A549 (cell line): ENCODE results near the gene TRIM45. TPM values are rescaled to one million over a fixed set of nuclear protein-coding genes. Genes with fewer than 3 reads are reported as not detected.

Source experiments
- ATAC-seq, 2 experiments: fragments of 200-7000 bp in 1 of 2; fragments of >200 bp in 1 of 2; cut with Nextera tagmentation in 1 of 2; cut with Tn5 transposase in 1 of 2; 3 replicates each; pipeline versions ENCODE4 v1.8.0 to v1.9.1; 2018 to 2020; ENCODE audit warnings: mild to moderate bottlenecking in 1 of 2, moderate library complexity in 1 of 2
- CTCF ChIA-PET: fragments of 300-600 bp; sonication (Branson Sonifier 250); formaldehyde crosslinking; extraction: SDS; loops from one replicate; lab custom pipeline; 2021; ENCODE audit warnings: antibody characterized with exemption, inconsistent platforms; lab: Yijun Ruan, JAX
- POLR2A ChIA-PET: fragments of 350-600 bp; formaldehyde crosslinking; extraction: SDS; loops from one replicate; lab custom pipeline; 2021; ENCODE audit warnings: antibody characterized with exemption, inconsistent platforms; lab: Yijun Ruan, JAX
- DNase-seq, 2 experiments: peaks; one replicate each; pipeline versions ENCODE4 v3.0.0 to v3.0.0-alpha.2; 2011 to 2016; ENCODE audit warnings: low read depth in 1 of 2, low spot score in 1 of 2
- FAIRE-seq: peaks from 2 replicates; lab custom pipeline; 2011; peaks lifted over from hg19 to GRCh38; lab: Jason Lieb, UNC
- H3K27ac ChIP-seq, 2 experiments: fragments of >200 bp; sonication (Bioruptor Twin); formaldehyde crosslinking; 3 replicates each; pipeline ENCODE4 v1.5.1; 2016 to 2017
- H3K4me1 ChIP-seq: fragments of >200 bp; sonication (Bioruptor Twin); formaldehyde crosslinking; 3 replicates; pipeline ENCODE4 v1.6.1; 2016
- H3K4me2 ChIP-seq: fragments of >200 bp; sonication (Bioruptor Twin); formaldehyde crosslinking; 3 replicates; pipeline ENCODE4 v1.6.1; 2016
- H3K4me3 ChIP-seq: fragments of >200 bp; sonication (Bioruptor Twin); formaldehyde crosslinking; 3 replicates; pipeline ENCODE4 v1.5.1; 2016
- H3K9me3 ChIP-seq: fragments of >200 bp; sonication (Bioruptor Twin); formaldehyde crosslinking; 3 replicates; pipeline ENCODE4 v1.6.1; 2016
- BCL3 ChIP-seq: fragments of >200 bp; sonication (Bioruptor Twin); formaldehyde crosslinking; IDR thresholded peaks from 3 replicates; pipeline ENCODE4 v1.6.1; 2016
- CEBPB ChIP-seq, 2 experiments: fragments of >200 bp in 1 of 2; sonication (Bioruptor Twin) in 1 of 2; formaldehyde crosslinking in 1 of 2; IDR thresholded peaks; 2 replicates each; pipeline ENCODE4 v1.6.1; 2012 to 2016
- CHD2 ChIP-seq: fragments of 150-350 bp; IDR thresholded peaks from 2 replicates; pipeline ENCODE4 v1.6.1; 2014; ENCODE audit warnings: low read length; ENCODE audit not compliant: partially characterized antibody
- ELK1 ChIP-seq: fragments of 150-350 bp; IDR thresholded peaks from 2 replicates; pipeline ENCODE4 v1.6.1; 2014; ENCODE audit warnings: low read depth, mild to moderate bottlenecking, low read length
- EP300 ChIP-seq, 2 experiments: fragments of >200 bp; sonication (Bioruptor Twin); formaldehyde crosslinking; IDR thresholded peaks; 2 replicates in 1 of 2; 3 replicates in 1 of 2; pipeline ENCODE4 v1.6.1; 2016 to 2017
- FOSL2 ChIP-seq, 2 experiments: fragments of 450-650 bp in 1 of 2; fragments of >200 bp in 1 of 2; sonication (Bioruptor Twin) in 1 of 2; formaldehyde crosslinking; IDR thresholded peaks; 2 replicates each; pipeline versions ENCODE4 v1.5.0 to v1.6.1; 2016 to 2020; ENCODE audit warnings: mild to moderate bottlenecking in 1 of 2, moderate library complexity in 1 of 2
- FOXS1 ChIP-seq: fragments of 250-450 bp; sonication (Bioruptor Pico); IDR thresholded peaks from 2 replicates; pipeline ENCODE4 v1.5.0; 2020; ENCODE audit warnings: mild to moderate bottlenecking, moderate library complexity
- GATA3 ChIP-seq: IDR thresholded peaks from 2 replicates; pipeline ENCODE4 v1.6.1; 2012; ENCODE audit warnings: borderline replicate concordance
- HMGXB4 ChIP-seq: fragments of 250-450 bp; sonication (Bioruptor Pico); IDR thresholded peaks from 2 replicates; pipeline ENCODE4 v1.5.0; 2021; ENCODE audit warnings: mild to moderate bottlenecking, moderate library complexity, borderline replicate concordance
- HOXB13 ChIP-seq: fragments of 250-450 bp; sonication (Bioruptor Pico); IDR thresholded peaks from 2 replicates; pipeline ENCODE4 v1.5.0; 2020; ENCODE audit warnings: low read depth, mild to moderate bottlenecking, moderate library complexity
- HOXB5 ChIP-seq: fragments of 250-450 bp; sonication (Bioruptor Pico); IDR thresholded peaks from 2 replicates; pipeline ENCODE4 v1.5.0; 2020; ENCODE audit warnings: mild to moderate bottlenecking, moderate library complexity
- JUN ChIP-seq, 2 experiments: fragments of >200 bp; sonication (Bioruptor Twin); formaldehyde crosslinking; IDR thresholded peaks; 2 replicates in 1 of 2; 3 replicates in 1 of 2; pipeline ENCODE4 v1.6.1; 2016 to 2017
- JUNB ChIP-seq: fragments of >200 bp; sonication (Bioruptor Twin); formaldehyde crosslinking; IDR thresholded peaks from 2 replicates; pipeline ENCODE4 v1.6.1; 2016
- KDM1A ChIP-seq: fragments of 200-600 bp; sonication (generic); IDR thresholded peaks from 2 replicates; pipeline ENCODE4 v1.6.1; 2016; ENCODE audit warnings: low read depth, mild to moderate bottlenecking
- MAFK ChIP-seq: fragments of 450-650 bp; IDR thresholded peaks from 2 replicates; pipeline ENCODE4 v1.6.1; 2014; ENCODE audit not compliant: partially characterized antibody
- MYC ChIP-seq: IDR thresholded peaks from 2 replicates; pipeline ENCODE4 v1.6.1; 2012; ENCODE audit warnings: mild to moderate bottlenecking, inconsistent platforms, low read length, improper control_type of control experiment, borderline replicate concordance
- NFE2L2 ChIP-seq: fragments of 150-350 bp; conservative IDR thresholded peaks from 2 replicates; pipeline ENCODE4 v1.6.1; 2014; ENCODE audit warnings: low read length
- PBX3 ChIP-seq: IDR thresholded peaks from 2 replicates; pipeline ENCODE4 v1.6.1; 2012
- USF2 ChIP-seq: fragments of 450-650 bp; IDR thresholded peaks from 2 replicates; pipeline ENCODE4 v1.6.1; 2014; ENCODE audit warnings: antibody characterized with exemption
- WGBS: methylation state at CpG from one replicate; pipeline ENCODE4 v1.1.6; 2017; ENCODE audit errors: missing lambda C conversion rate; 5-methylcytosine and 5-hydroxymethylcytosine counted together
- polyA plus RNA-seq, 4 experiments: library from polyadenylated mRNA; depleted of rRNA in 3 of 4; stranded (reverse); fragments of >200 nt; fragmentation: RNase III in 1 of 4; extraction: RNeasy Plus Mini Kit Qiagen cat#74134 plus additional on column Dnase treatment in 1 of 4; gene quantifications; 2 replicates in 3 of 4; 3 replicates in 1 of 4; pipeline ENCODE4 v1.2.3, GENCODE V29; 2011 to 2017

Gene TRIM45
- polyA plus RNA-seq, 2 of the 4 experiments (the other 2 are of a cell fraction), result 3.0 to 3.4 TPM

GRCh38 chr1:117147856-117148588 lies 26.5 kb upstream of the TRIM45 start:
- H3K9me3 ChIP-seq, result no peaks in the 10 kb centered on the region
- H3K4me1 ChIP-seq, result peaks cover 29% of the 10 kb centered on the region
- WGBS, result 21% methylated on average over 5 of the region's 5 CpGs
- H3K4me3 ChIP-seq, result peak overlapping the region; percentile 16; the same call in 1 of the 3 replicates
- ATAC-seq (peak; percentile 74 to 87), FAIRE-seq (no peak), DNase-seq (peak; percentile 25 to 70)
- TF ChIP-seq EP300 (IDR thresholded peaks at IDR 0.05), result 0 out of 5 replicates have a peak, but pooled peaks of 1 of the 2 experiments have one; percentile 37
- TF ChIP-seq JUNB, result 0 out of 2 replicates have a peak, but pooled peaks have one; percentile 22
- TF ChIP-seq NFE2L2, result no peak
- 0 out of 4 replicates have a peak, but pooled peaks of 1 of the 2 experiments have one; percentile 44 for TF ChIP-seq CEBPB (IDR thresholded peaks at IDR 0.05)
- POLR2A ChIA-PET, result no interaction called here
- H3K27ac ChIP-seq, result peak overlapping the region; percentile 80 to 87
- CTCF ChIA-PET, result interaction anchor here (0.5 to 2.4 kb wide), 4 partner anchors 19 to 149 kb away, joined by 4 to 10 read pairs (median 4); no protein-coding TSS in a partner anchor
- H3K4me2 ChIP-seq, result peak overlapping the region; percentile 70

- WGBS, result 33% methylated on average over 4 of the region's 4 CpGs
- CTCF ChIA-PET, result interaction anchor here (1.0 to 2.4 kb wide), 4 partner anchors 11 to 137 kb away, joined by 3 to 10 read pairs (median 4); no protein-coding TSS in a partner anchor
- FAIRE-seq (no peak), ATAC-seq (peak; percentile 29 to 36; a peak in 5 of 6 replicates), DNase-seq (no peak)
- TF ChIP-seq MYC (no peak), EP300 (IDR thresholded peaks at IDR 0.05) (no peak)
- H3K9me3 ChIP-seq, result no peaks in the 10 kb centered on the region
- peak overlapping the region; percentile 70 for H3K4me2 ChIP-seq
- peaks cover 29% of the 10 kb centered on the region for H3K4me1 ChIP-seq
- peak overlapping the region; percentile 80 to 87 for H3K27ac ChIP-seq
- peak overlapping the region; percentile 16; the same call in 1 of the 3 replicates for H3K4me3 ChIP-seq
- POLR2A ChIA-PET, result no interaction called here
Measured at GRCh38 chr1:117147341-117147831, 25.8 kb upstream of the TRIM45 start.

- DNase-seq (peak; percentile 34 to 73), FAIRE-seq (no peak), ATAC-seq (peak; percentile 82 to 87; a peak in 5 of 6 replicates)
- Histone ChIP-seq H3K4me1 (peaks cover 29% of the 10 kb centered on the region), H3K4me3 (0 out of 3 replicates have a peak overlapping the region, but pooled peaks have one; percentile 13), H3K9me3 (no peaks in the 10 kb centered on the region), H3K4me2 (peak overlapping the region; percentile 70), H3K27ac (peak overlapping the region; percentile 80 to 87)
- ChIA-PET CTCF (interaction anchor here (1.0 to 2.4 kb wide), 3 partner anchors 10 to 138 kb away, joined by 3 to 10 read pairs (median 3); no protein-coding TSS in a partner anchor), POLR2A (no interaction called here)
- TF ChIP-seq CHD2 (no peak), JUNB (peak; percentile 73), EP300 (IDR thresholded peaks at IDR 0.05) (peak in 1 of 2 experiments; percentile 29; a peak in 2 of 5 replicates), PBX3 (no peak), BCL3 (no peak), MAFK (no peak), HMGXB4 (CRISPR knock-in tag) (no peak), KDM1A (no peak), GATA3 (0 out of 2 replicates have a peak, but pooled peaks have one; percentile 21), HOXB13 (CRISPR knock-in tag) (no peak), FOSL2 (IDR thresholded peaks at IDR 0.05) (peak; percentile 70; the same call in 1 of the 2 replicates), FOSL2 (CRISPR knock-in tag; IDR thresholded peaks at IDR 0.05) (peak; percentile 85), FOXS1 (CRISPR knock-in tag) (no peak), ELK1 (no peak), CEBPB (IDR thresholded peaks at IDR 0.05) (no peak), JUN (IDR thresholded peaks at IDR 0.05) (0 out of 5 replicates have a peak, but pooled peaks of 1 of the 2 experiments have one; percentile 27), USF2 (no peak), HOXB5 (CRISPR knock-in tag) (no peak)
- WGBS, result 32% methylated on average over 8 of the region's 8 CpGs
Measured at GRCh38 chr1:117146575-117147340, 25.2 kb upstream of the TRIM45 start.
